ENCODE measurements around the gene EXD3.

DNA sequence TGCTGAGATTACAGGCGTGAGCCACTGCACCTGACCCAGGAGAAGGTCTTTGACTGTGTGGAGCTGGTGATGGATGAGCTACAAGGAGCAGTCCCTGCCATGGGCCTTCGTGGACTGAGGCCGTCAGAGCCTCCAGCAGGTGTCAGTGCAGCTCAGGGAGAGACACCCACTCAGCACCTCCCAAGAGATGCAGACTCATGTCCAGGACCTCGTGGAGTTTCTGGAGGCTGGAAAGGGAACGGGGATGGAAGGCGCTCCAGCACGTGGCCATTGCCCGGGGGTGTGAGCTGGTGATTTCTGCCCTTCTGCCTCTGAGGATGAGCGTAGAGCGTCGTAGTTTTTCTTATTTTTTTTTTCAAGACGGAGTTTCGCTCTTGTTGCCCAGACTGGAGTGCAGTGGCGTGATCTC, 136.0 kb downstream of the EXD3 start:
- TF ChIP-seq, protein P1, sequence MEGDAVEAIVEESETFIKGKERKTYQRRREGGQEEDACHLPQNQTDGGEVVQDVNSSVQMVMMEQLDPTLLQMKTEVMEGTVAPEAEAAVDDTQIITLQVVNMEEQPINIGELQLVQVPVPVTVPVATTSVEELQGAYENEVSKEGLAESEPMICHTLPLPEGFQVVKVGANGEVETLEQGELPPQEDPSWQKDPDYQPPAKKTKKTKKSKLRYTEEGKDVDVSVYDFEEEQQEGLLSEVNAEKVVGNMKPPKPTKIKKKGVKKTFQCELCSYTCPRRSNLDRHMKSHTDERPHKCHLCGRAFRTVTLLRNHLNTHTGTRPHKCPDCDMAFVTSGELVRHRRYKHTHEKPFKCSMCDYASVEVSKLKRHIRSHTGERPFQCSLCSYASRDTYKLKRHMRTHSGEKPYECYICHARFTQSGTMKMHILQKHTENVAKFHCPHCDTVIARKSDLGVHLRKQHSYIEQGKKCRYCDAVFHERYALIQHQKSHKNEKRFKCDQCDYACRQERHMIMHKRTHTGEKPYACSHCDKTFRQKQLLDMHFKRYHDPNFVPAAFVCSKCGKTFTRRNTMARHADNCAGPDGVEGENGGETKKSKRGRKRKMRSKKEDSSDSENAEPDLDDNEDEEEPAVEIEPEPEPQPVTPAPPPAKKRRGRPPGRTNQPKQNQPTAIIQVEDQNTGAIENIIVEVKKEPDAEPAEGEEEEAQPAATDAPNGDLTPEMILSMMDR (IDR thresholded peaks at IDR 0.05; ENCODE audit: insufficient read depth, low read length) = peak; percentile 49
- TF ChIP-seq, protein P2, sequence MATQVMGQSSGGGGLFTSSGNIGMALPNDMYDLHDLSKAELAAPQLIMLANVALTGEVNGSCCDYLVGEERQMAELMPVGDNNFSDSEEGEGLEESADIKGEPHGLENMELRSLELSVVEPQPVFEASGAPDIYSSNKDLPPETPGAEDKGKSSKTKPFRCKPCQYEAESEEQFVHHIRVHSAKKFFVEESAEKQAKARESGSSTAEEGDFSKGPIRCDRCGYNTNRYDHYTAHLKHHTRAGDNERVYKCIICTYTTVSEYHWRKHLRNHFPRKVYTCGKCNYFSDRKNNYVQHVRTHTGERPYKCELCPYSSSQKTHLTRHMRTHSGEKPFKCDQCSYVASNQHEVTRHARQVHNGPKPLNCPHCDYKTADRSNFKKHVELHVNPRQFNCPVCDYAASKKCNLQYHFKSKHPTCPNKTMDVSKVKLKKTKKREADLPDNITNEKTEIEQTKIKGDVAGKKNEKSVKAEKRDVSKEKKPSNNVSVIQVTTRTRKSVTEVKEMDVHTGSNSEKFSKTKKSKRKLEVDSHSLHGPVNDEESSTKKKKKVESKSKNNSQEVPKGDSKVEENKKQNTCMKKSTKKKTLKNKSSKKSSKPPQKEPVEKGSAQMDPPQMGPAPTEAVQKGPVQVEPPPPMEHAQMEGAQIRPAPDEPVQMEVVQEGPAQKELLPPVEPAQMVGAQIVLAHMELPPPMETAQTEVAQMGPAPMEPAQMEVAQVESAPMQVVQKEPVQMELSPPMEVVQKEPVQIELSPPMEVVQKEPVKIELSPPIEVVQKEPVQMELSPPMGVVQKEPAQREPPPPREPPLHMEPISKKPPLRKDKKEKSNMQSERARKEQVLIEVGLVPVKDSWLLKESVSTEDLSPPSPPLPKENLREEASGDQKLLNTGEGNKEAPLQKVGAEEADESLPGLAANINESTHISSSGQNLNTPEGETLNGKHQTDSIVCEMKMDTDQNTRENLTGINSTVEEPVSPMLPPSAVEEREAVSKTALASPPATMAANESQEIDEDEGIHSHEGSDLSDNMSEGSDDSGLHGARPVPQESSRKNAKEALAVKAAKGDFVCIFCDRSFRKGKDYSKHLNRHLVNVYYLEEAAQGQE (IDR thresholded peaks at IDR 0.05; ENCODE audit: insufficient replicate concordance, low read depth) = no peak
- no peak for TF ChIP-seq POLR2AphosphoS5 (IDR thresholded peaks at IDR 0.05; ENCODE audit: low read depth)

Measured in HL-60 (cell line).